WERI-Rb-1 (cell line): ENCODE data around the gene KDM4C.

Experiments used
- DNase-seq: peaks from one replicate; pipeline ENCODE4 v3.0.0-alpha.2; 2020
- H3K27ac ChIP-seq: fragments of 250-450 bp; sonication (Bioruptor Pico); 2 replicates; pipeline ENCODE4 v1.5.1; 2020; ENCODE audit warnings: mild to moderate bottlenecking, moderate library complexity
- H3K27me3 ChIP-seq: fragments of 250-450 bp; sonication (Bioruptor Pico); 2 replicates; pipeline ENCODE4 v1.5.1; 2021; ENCODE audit warnings: mild to moderate bottlenecking, low read depth, moderate library complexity; ENCODE audit not compliant: insufficient read depth, severe bottlenecking
- H3K36me3 ChIP-seq: fragments of 250-450 bp; sonication (Bioruptor Pico); 2 replicates; pipeline ENCODE4 v1.5.1; 2020; ENCODE audit warnings: mild to moderate bottlenecking, moderate library complexity
- H3K4me3 ChIP-seq: 2 replicates; pipeline ENCODE4 v1.5.1; 2011; ENCODE audit warnings: low read depth, mild to moderate bottlenecking, control low read depth, low read length
- H3K9me3 ChIP-seq: fragments of 250-450 bp; sonication (Bioruptor Pico); 2 replicates; pipeline ENCODE4 v1.5.1; 2021; ENCODE audit warnings: mild to moderate bottlenecking, moderate library complexity; ENCODE audit not compliant: severe bottlenecking
- CTCF ChIP-seq: IDR thresholded peaks from 2 replicates; pipeline ENCODE4 v1.5.1; 2011; ENCODE audit warnings: low read depth, mild to moderate bottlenecking, control low read depth, inconsistent platforms, low read length

Gene KDM4C

GRCh38 chr9:7185612-7186011 is 427.8 kb downstream of the KDM4C start:
- DNase-seq = no peak
- no peaks in the 10 kb centered on the region for H3K9me3 ChIP-seq
- no peaks in the 10 kb centered on the region for H3K36me3 ChIP-seq
- no peak for TF ChIP-seq CTCF
- H3K27me3 ChIP-seq = no peaks in the 10 kb centered on the region
- H3K4me3 ChIP-seq = no peak overlapping the region
- H3K27ac ChIP-seq = no peak overlapping the region

- no peak for DNase-seq
- no peak overlapping the region for H3K27ac ChIP-seq
These were observed 428.4 kb downstream of the KDM4C start for GRCh38 chr9:7186175-7186574.

GRCh38 chr9:7192266-7192665 is 434.5 kb downstream of the KDM4C start:
- Histone ChIP-seq H3K36me3 (no peaks in the 10 kb centered on the region), H3K4me3 (no peak overlapping the region), H3K27ac (no peak overlapping the region), H3K9me3 (no peaks in the 10 kb centered on the region), H3K27me3 (no peaks in the 10 kb centered on the region)
- no peak for DNase-seq
- no peak for TF ChIP-seq CTCF

More at GRCh38 chr9:7186175-7186574, 428.4 kb downstream of the KDM4C start:
- H3K4me3 ChIP-seq = no peak overlapping the region
- no peaks in the 10 kb centered on the region for H3K36me3 ChIP-seq
- peak; percentile 73 for TF ChIP-seq CTCF
- H3K9me3 ChIP-seq = no peaks in the 10 kb centered on the region
- H3K27me3 ChIP-seq = no peaks in the 10 kb centered on the region

DNA sequence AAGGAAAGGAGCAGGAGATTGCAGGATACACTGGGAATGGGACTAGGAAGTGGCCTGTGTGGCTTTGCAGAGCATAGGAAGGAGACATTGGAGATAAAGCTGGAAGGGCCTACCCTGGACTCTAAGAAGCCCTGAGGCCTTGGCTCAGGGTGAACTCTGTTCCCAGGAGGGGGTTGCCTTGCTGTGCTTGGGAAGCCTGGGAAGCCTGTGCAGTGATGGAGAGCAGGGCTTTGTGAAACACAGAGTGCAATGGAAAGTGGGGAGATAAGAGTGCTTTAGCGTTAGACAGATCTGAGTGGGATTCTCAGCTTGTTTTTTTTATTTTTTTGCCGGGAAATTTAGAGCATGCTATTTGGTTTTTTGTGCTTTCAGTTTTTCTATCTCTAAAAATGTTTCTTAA is 437.8 kb downstream of the KDM4C start:
- DNase-seq = no peak
- no peak for TF ChIP-seq CTCF
- Histone ChIP-seq H3K9me3 (no peaks in the 10 kb centered on the region), H3K27ac (no peak overlapping the region), H3K36me3 (no peaks in the 10 kb centered on the region), H3K4me3 (no peak overlapping the region), H3K27me3 (no peaks in the 10 kb centered on the region)

GRCh38 chr9:7196467-7196866 is 438.7 kb downstream of the KDM4C start:
- Histone ChIP-seq H3K4me3 (no peak overlapping the region), H3K27ac (no peak overlapping the region), H3K9me3 (no peaks in the 10 kb centered on the region), H3K27me3 (no peaks in the 10 kb centered on the region), H3K36me3 (no peaks in the 10 kb centered on the region)
- no peak for DNase-seq
- no peak for TF ChIP-seq CTCF

GRCh38 chr9:7201196-7201595 is 443.4 kb downstream of the KDM4C start:
- H3K4me3 ChIP-seq = no peak overlapping the region
- no peak for DNase-seq

More at GRCh38 chr9:7201196-7201595, 443.4 kb downstream of the KDM4C start:
- H3K36me3 ChIP-seq = no peaks in the 10 kb centered on the region
- no peaks in the 10 kb centered on the region for H3K9me3 ChIP-seq
- no peak for TF ChIP-seq CTCF
- no peaks in the 10 kb centered on the region for H3K27me3 ChIP-seq
- no peak overlapping the region for H3K27ac ChIP-seq
